Testis (tissue), 2 donors: Measurements from ENCODE around the gene OXER1.

ENCODE experiments used
- POLR2A ChIP-seq: fragments of 450-650 bp; IDR thresholded peaks from one replicate; pipeline ENCODE4 v1.6.1; 2017; ENCODE audit warnings: antibody characterized with exemption, mild to moderate bottlenecking, moderate library complexity
- TF ChIP-seq, protein P1 (sequence below), 3 experiments: fragments of 450-650 bp in 2 of 3; fragments of 200-600 bp in 1 of 3; sonication (generic) in 1 of 3; IDR thresholded peaks; one replicate each; pipeline ENCODE4 v1.5.1; 2016 to 2019; ENCODE audit warnings: antibody characterized with exemption in 3 of 3, mild to moderate bottlenecking in 2 of 3, moderate library complexity in 1 of 3

DNA sequence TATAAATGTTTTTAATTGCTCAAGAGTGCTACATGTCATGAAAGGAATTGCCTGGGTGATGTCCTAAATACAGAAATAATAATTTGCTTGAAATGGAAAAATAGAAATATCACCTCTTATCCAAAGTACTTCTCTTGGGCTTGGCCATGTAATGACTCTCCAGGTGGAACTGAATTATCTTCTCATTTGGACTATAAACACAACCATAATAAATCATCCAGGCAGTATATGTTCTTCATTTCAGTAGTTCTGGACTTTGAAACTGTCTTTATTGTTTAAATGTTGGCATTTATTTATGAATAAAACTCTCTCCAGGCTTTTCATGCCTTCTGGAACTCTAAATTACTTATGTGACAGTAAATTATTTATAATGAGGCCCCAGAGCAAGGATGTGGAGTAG, 40.5 kb downstream of the OXER1 start:
- TF ChIP-seq, protein P1, sequence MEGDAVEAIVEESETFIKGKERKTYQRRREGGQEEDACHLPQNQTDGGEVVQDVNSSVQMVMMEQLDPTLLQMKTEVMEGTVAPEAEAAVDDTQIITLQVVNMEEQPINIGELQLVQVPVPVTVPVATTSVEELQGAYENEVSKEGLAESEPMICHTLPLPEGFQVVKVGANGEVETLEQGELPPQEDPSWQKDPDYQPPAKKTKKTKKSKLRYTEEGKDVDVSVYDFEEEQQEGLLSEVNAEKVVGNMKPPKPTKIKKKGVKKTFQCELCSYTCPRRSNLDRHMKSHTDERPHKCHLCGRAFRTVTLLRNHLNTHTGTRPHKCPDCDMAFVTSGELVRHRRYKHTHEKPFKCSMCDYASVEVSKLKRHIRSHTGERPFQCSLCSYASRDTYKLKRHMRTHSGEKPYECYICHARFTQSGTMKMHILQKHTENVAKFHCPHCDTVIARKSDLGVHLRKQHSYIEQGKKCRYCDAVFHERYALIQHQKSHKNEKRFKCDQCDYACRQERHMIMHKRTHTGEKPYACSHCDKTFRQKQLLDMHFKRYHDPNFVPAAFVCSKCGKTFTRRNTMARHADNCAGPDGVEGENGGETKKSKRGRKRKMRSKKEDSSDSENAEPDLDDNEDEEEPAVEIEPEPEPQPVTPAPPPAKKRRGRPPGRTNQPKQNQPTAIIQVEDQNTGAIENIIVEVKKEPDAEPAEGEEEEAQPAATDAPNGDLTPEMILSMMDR (IDR thresholded peaks at IDR 0.05) = no peak
- no peak for TF ChIP-seq POLR2A
